BLaER1 treated with 17β-estradiol and CSF1 and Interleukin-3, amounts not matched to agents 10 nM and 100 nM (cell line): Measurements from ENCODE around the gene CNTN2.
A peak's percentile ranks its signal among the peaks of the same experiment; 100 is the strongest.

Experiments
- H3K27ac ChIP-seq, 11 experiments: shearing (Covaris generic); formaldehyde crosslinking; 2 replicates each; pipeline ENCODE4 v1.8.1; 2022
- H3K27me3 ChIP-seq, 11 experiments: shearing (Covaris generic); formaldehyde crosslinking; 2 replicates each; pipeline ENCODE4 v1.8.1; 2022
- H3K36me3 ChIP-seq, 11 experiments: shearing (Covaris generic); formaldehyde crosslinking; 2 replicates each; pipeline ENCODE4 v1.8.1; 2022
- H3K4me1 ChIP-seq, 10 experiments: shearing (Covaris generic); formaldehyde crosslinking; 2 replicates each; pipeline ENCODE4 v1.8.1; 2022
- H3K4me2 ChIP-seq, 11 experiments: shearing (Covaris generic); formaldehyde crosslinking; 2 replicates each; pipeline ENCODE4 v1.8.1; 2022
- H3K4me3 ChIP-seq, 10 experiments: shearing (Covaris generic); formaldehyde crosslinking; 2 replicates each; pipeline ENCODE4 v1.8.1; 2022
- H3K9ac ChIP-seq, 11 experiments: shearing (Covaris generic); formaldehyde crosslinking; 2 replicates each; pipeline ENCODE4 v1.8.1; 2022
- H3K9me3 ChIP-seq, 11 experiments: shearing (Covaris generic); formaldehyde crosslinking; replicated peaks in 1 of 11; 2 replicates each; pipeline ENCODE4 v1.8.1; 2022
- H4K20me1 ChIP-seq, 11 experiments: shearing (Covaris generic); formaldehyde crosslinking; 2 replicates each; pipeline ENCODE4 v1.8.1; 2022
- Cebpa-rat ChIP-seq, 11 experiments: shearing (Covaris generic); IDR thresholded peaks; 2 replicates each; pipeline ENCODE4 v1.8.1; 2022

The CNTN2 gene

DNA sequence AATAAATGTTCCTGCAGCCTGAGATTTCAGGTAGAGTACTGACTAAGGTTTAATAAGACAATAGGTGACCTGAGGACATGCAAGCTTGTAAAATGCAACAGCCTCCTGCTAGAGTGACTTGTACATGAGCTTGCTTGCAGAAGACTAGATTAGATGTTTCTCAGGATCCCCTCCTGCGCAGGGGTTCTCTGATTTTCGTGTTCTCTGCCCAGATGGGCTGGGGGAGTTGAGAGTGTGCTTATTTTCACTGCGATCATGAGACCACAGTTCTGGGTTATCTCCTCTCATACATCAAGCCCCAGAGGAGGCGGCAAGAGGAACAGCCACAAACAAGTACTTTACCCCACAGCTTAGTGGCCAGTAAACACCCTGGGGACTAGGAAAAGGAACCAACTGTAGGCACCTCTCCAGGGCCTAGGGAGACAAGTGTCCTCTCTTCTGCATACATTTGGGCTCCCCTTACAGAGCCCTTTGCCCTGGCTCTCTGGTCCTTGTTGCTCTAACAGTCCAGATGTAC, 33.3 kb downstream of the CNTN2 start:
- H3K4me2 ChIP-seq = peak overlapping the region in 4 of 11 experiments; percentile 3 to 34 (median 27); a peak in 6 of 22 replicates
- H3K27ac ChIP-seq = no peak overlapping the region
- peaks cover 0 to 14% (median 0%) of the 10 kb centered on the region in 11 experiments; a peak in 2 of 22 replicates for H4K20me1 ChIP-seq
- H3K9me3 ChIP-seq = no peaks in the 10 kb centered on the region
- peaks cover 0 to 10% (median 7%) of the 10 kb centered on the region in 10 experiments; a peak in 9 of 20 replicates for H3K4me1 ChIP-seq
- H3K27me3 ChIP-seq = no peaks in the 10 kb centered on the region
- peak overlapping the region in 1 of 11 experiments; percentile 5; a peak in 1 of 22 replicates for H3K9ac ChIP-seq
- H3K36me3 ChIP-seq = no peaks in the 10 kb centered on the region
- no peak overlapping the region for H3K4me3 ChIP-seq
- TF ChIP-seq Cebpa-rat (IDR thresholded peaks at IDR 0.05) = no peak

DNA sequence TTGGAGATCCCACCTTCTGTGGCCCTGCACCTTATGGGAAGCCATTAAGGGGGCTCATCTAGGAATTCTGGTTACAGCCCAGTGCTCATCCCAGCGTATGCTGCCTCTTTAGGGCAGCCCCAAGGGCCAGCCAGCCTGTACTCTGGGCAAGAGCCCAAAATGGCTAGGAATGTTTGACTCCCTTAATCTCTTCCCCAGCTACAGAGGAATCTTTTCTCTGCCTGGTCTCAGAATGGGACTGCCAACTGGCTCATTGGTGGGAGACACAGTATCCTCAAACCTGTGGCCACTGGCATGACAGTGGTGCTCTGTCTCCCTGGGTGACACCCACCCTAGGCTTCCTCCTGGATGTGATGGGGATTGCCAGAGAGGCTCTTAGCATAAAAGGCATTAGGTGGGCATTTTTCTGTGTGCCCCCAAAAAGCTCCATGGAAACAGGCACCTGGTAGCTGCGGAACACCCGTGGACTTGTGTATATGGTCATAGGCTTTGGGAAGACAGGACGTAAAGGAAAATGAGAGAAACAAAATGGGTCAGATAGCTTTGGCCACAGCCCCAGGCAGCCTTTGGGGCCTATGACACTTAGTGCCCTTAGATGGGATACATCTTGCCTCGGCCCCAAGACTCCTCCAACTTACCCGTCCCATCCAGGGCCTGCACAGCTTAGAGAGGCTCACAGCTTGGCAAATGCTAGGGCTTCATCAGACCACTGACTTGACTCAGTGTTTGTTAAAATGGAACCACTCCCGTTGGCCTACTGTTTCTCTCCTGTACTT, 34.3 kb downstream of the CNTN2 start:
- Histone ChIP-seq H3K9me3 (no peaks in the 10 kb centered on the region), H4K20me1 (peaks cover 0 to 14% (median 0%) of the 10 kb centered on the region in 11 experiments; a peak in 2 of 22 replicates), H3K4me3 (no peak overlapping the region), H3K9ac (no peak overlapping the region), H3K4me1 (peaks cover 0 to 10% (median 7%) of the 10 kb centered on the region in 10 experiments; a peak in 9 of 20 replicates), H3K27me3 (no peaks in the 10 kb centered on the region), H3K27ac (no peak overlapping the region), H3K4me2 (no peak overlapping the region), H3K36me3 (peaks cover 0 to 2% (median 0%) of the 10 kb centered on the region in 11 experiments; a peak in 2 of 22 replicates)
- no peak for TF ChIP-seq Cebpa-rat (IDR thresholded peaks at IDR 0.05)

DNA sequence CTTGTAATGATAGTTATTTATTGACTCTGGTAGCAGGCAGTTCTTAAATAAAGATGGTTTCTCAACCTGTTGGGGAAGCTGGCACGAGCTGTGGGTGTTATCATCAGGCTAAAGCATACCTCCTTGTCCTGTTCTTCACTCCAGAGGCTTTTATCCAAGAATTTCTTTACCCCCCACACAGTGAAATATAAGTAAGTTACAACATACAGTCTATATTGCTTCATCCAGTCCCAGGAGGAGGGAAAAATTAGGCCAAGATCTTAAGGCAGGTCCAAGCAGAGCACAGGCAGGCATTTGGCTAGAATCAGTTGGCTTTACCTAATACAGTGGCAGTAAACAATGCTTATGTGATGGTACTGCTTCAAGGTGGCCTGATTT, 34.9 kb downstream of the CNTN2 start:
- H3K27me3 ChIP-seq = no peaks in the 10 kb centered on the region
- H3K9me3 ChIP-seq = no peaks in the 10 kb centered on the region
- peaks cover 0 to 10% (median 7%) of the 10 kb centered on the region in 10 experiments; a peak in 9 of 20 replicates for H3K4me1 ChIP-seq
- TF ChIP-seq Cebpa-rat (IDR thresholded peaks at IDR 0.05) = no peak
- peaks cover 0 to 13% (median 0%) of the 10 kb centered on the region in 11 experiments; a peak in 2 of 22 replicates for H4K20me1 ChIP-seq
- H3K27ac ChIP-seq = no peak overlapping the region
- H3K4me2 ChIP-seq = no peak overlapping the region
- no peak overlapping the region for H3K9ac ChIP-seq
- no peak overlapping the region for H3K4me3 ChIP-seq
- peaks cover 0 to 7% (median 4%) of the 10 kb centered on the region in 11 experiments; a peak in 7 of 22 replicates for H3K36me3 ChIP-seq

DNA sequence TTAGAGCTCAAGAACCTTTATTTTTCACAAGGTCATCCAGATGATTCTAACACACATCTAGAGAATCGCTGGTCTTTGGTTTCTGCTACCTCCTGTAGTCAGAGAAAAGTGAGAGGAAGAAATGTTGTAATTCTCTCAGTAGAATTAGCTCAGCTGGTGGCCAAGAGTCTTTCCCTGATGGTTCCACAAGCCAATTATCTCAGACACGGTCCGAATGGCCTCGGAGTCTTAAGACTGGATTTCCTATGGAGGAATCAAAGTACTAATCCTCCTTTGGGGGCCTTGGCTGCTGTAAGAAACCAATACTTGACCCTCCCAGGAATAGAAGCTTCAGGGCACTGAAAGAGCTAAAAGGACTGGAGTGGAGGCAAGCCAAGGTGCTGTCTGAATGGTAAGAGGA, 39.4 kb downstream of the CNTN2 start:
- no peaks in the 10 kb centered on the region for H3K9me3 ChIP-seq
- H4K20me1 ChIP-seq = 0 out of 22 replicates have a peak, but pooled peaks cover 0 to 3% (median 0%) of the 10 kb centered on the region in 11 experiments
- peaks cover 34 to 52% (median 45%) of the 10 kb centered on the region in 11 experiments for H3K36me3 ChIP-seq
- H3K4me1 ChIP-seq = no peaks in the 10 kb centered on the region
- H3K27me3 ChIP-seq = no peaks in the 10 kb centered on the region
- H3K9ac ChIP-seq = no peak overlapping the region
- no peak for TF ChIP-seq Cebpa-rat (IDR thresholded peaks at IDR 0.05)
- H3K4me3 ChIP-seq = no peak overlapping the region
- H3K27ac ChIP-seq = no peak overlapping the region
- H3K4me2 ChIP-seq = no peak overlapping the region

DNA sequence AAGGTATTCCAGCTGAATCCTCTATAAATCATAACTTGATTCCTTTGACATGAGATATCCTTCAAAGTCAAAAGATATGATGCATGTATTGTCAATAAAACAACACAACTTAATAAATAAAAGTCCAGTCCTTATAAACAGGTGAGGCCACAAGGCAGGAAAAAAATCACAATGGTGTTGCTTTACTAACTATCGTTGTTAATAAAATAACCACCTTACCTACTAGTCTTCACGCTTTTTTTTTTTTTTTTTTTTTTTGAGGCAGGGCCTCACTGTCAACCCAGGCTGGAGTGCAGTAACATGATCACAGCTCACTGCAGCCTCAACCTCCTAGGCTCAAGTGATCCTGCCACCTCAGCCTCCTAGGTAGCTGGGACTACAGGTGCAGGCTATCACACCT, 41.3 kb downstream of the CNTN2 start, which contains the start of gene TMEM81:
TSS of gene TMEM81 (minus strand) at position 101 of the 400 bp plus-strand sequence. CDS start 140 bp downstream, outside the sequence.
- no peak within 1 kb of the TSS for H3K4me3 ChIP-seq
- no peaks in the 10 kb centered on the region for H3K27me3 ChIP-seq
- H3K27ac ChIP-seq = no peak within 1 kb of the TSS
- peaks cover 54 to 72% (median 64%) of the 10 kb centered on the region in 11 experiments for H3K36me3 ChIP-seq
- no peak within 1 kb of the TSS for H3K4me2 ChIP-seq
- H4K20me1 ChIP-seq = 0 out of 22 replicates have a peak, but pooled peaks cover 0 to 5% (median 0%) of the 10 kb centered on the region in 11 experiments
- H3K9ac ChIP-seq = no peak within 1 kb of the TSS
- no peaks in the 10 kb centered on the region for H3K9me3 ChIP-seq
- no peak for TF ChIP-seq Cebpa-rat (IDR thresholded peaks at IDR 0.05)
- H3K4me1 ChIP-seq = no peaks in the 10 kb centered on the region

DNA sequence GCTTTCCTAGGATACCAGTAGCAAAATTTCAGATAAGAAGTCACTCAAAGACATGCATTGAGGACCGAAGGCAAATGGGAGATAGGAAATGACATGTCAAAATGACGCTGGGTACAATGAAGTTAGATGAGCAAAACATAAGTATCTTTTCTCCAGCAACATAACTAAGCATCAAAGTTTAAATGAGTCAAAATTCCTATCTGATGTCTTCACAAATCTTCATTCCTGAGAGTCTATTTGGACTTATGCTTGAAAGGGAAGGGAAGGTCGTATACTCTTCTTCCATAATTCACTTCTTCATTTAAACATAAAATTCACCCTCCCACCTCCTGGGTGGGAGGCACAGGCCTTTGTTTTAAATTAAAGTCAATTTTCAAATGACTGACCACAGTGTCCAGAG, 45.3 kb downstream of the CNTN2 start:
- H3K9ac ChIP-seq = no peak overlapping the region
- no peaks in the 10 kb centered on the region for H3K27me3 ChIP-seq
- no peak overlapping the region for H3K4me2 ChIP-seq
- peaks cover 0 to 20% (median 0%) of the 10 kb centered on the region in 11 experiments; a peak in 4 of 22 replicates for H4K20me1 ChIP-seq
- no peaks in the 10 kb centered on the region for H3K9me3 ChIP-seq
- no peaks in the 10 kb centered on the region for H3K4me1 ChIP-seq
- no peak for TF ChIP-seq Cebpa-rat (IDR thresholded peaks at IDR 0.05)
- H3K36me3 ChIP-seq = peaks cover 85 to 100% (median 94%) of the 10 kb centered on the region in 11 experiments
- H3K27ac ChIP-seq = no peak overlapping the region
- no peak overlapping the region for H3K4me3 ChIP-seq

DNA sequence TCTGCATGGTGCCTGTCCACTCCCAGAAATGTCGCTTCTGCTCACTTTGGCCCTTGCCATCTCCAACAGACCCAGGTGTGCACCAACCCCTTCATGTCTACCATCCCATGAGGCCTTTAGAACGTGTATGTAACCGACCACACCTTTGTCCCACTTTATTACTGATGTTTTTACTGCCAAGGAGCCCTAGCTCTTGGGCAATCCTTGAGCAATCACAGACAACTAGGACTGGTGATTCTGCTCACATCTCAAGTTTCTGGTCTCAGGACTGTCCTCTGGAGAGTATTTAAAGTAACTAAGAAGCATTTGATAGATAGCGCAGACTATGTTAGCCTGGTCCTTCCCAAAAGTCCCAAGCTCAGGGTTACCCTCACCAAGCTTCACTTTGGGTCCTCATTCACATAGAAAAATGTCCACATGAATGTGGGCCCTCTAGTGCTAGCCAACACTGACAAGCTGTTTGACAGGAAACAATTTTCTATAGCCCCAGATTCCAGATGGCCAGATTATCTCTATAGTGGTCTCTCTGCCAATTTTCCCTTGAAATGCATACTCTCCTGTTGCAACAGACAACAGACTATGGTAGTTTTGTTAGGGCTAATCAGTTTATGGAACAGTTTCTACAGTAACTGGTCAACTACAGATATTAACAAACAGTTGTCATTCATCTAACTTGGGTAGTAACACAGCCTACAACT, 48.2 kb downstream of the CNTN2 start:
- no peak for TF ChIP-seq Cebpa-rat (IDR thresholded peaks at IDR 0.05)
- Histone ChIP-seq H3K9ac (no peak overlapping the region), H3K27me3 (no peaks in the 10 kb centered on the region), H3K4me2 (no peak overlapping the region), H3K36me3 (peaks cover 89 to 100% (median 96%) of the 10 kb centered on the region in 11 experiments), H3K4me1 (no peaks in the 10 kb centered on the region), H4K20me1 (peaks cover 0 to 20% (median 0%) of the 10 kb centered on the region in 11 experiments; a peak in 5 of 22 replicates), H3K4me3 (no peak overlapping the region), H3K27ac (no peak overlapping the region), H3K9me3 (no peaks in the 10 kb centered on the region)

DNA sequence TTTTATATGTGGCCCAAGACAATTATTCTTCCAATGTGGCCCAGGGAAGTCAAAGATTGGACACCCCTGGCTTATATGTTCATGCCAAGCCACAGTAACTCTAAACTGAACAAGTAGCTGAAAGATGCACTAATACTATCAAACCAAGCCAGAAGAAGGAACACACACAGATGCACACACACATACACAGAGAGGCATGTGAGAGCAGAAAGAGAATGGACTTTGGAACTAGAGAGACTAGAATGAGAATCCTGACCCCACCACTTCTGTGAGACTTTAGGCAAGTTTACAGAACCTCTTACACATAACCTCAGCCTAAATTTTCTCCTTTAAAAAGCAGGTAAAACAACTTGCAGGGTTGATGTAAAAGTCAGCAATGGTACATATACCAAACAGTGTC, 52.4 kb downstream of the CNTN2 start:
- H3K4me2 ChIP-seq = no peak overlapping the region
- H3K9ac ChIP-seq = no peak overlapping the region
- no peak overlapping the region for H3K4me3 ChIP-seq
- H3K27ac ChIP-seq = no peak overlapping the region
- TF ChIP-seq Cebpa-rat (IDR thresholded peaks at IDR 0.05) = no peak
- H3K27me3 ChIP-seq = no peaks in the 10 kb centered on the region
- H3K36me3 ChIP-seq = peaks cover 97 to 100% (median 98%) of the 10 kb centered on the region in 11 experiments
- H4K20me1 ChIP-seq = peaks cover 0 to 17% (median 0%) of the 10 kb centered on the region in 11 experiments; a peak in 6 of 22 replicates
- no peaks in the 10 kb centered on the region for H3K4me1 ChIP-seq
- no peaks in the 10 kb centered on the region for H3K9me3 ChIP-seq

DNA sequence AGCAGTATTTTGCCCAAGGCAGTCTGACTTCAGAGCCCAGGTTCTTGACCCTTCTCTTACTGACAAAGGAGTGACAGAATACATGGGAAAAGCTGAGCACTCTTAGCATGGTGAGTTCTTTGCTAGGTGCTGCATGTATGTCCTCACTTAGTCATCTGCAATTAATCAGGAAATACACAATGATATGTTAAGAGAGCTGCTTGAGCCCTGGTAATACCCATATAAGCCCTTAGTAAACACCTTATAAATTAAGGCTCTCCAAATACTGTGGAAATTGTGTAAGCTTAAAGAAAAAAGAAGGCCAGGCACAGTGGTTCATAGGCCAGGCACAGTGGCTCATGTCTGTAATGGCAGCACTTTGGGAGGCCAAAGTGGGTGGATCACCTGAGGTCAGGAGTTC, 55.2 kb downstream of the CNTN2 start:
- TF ChIP-seq Cebpa-rat (IDR thresholded peaks at IDR 0.05) = no peak

More for the DNA sequence above, 55.2 kb downstream of the CNTN2 start:
- Histone ChIP-seq H3K4me2 (no peak overlapping the region), H3K27me3 (no peaks in the 10 kb centered on the region), H3K9me3 (no peaks in the 10 kb centered on the region), H3K27ac (no peak overlapping the region), H4K20me1 (peaks cover 0 to 17% (median 0%) of the 10 kb centered on the region in 11 experiments; a peak in 4 of 22 replicates), H3K9ac (no peak overlapping the region), H3K4me3 (no peak overlapping the region), H3K36me3 (peaks cover 97 to 100% (median 98%) of the 10 kb centered on the region in 11 experiments), H3K4me1 (no peaks in the 10 kb centered on the region)
